ENCODE measurements around the gene MSMP.

Gene MSMP

GRCh38 chr9:35726931-35727330 lies 27.1 kb downstream of the MSMP start:
- DNase-seq (ENCODE audit: low spot score) = peak; percentile 91

DNA sequence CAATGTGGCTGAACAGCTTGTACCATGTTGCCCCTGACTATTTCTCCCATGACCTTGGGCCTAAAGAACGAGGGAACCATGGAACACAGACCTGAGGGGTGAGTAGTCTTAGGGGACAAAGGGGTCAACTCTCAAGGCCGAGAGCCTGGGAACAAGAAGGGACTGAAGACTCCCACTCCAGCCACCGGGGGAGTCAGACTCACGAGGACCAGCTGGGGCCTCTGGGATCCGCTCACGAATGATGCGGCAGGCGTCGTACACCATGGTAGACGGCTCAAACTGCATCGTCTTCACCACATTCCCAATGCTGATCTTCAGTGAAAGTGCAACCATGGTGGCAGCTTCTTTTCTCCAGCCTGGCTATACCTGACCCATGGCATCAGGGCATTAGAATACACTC lies 28.7 kb downstream of the MSMP start:
- Histone ChIP-seq H3K4me3 (no peak overlapping the region), H3K27ac (peak overlapping the region; percentile 27 to 63)
- no peak for DNase-seq (ENCODE audit: low spot score)
- TF ChIP-seq, protein P1, sequence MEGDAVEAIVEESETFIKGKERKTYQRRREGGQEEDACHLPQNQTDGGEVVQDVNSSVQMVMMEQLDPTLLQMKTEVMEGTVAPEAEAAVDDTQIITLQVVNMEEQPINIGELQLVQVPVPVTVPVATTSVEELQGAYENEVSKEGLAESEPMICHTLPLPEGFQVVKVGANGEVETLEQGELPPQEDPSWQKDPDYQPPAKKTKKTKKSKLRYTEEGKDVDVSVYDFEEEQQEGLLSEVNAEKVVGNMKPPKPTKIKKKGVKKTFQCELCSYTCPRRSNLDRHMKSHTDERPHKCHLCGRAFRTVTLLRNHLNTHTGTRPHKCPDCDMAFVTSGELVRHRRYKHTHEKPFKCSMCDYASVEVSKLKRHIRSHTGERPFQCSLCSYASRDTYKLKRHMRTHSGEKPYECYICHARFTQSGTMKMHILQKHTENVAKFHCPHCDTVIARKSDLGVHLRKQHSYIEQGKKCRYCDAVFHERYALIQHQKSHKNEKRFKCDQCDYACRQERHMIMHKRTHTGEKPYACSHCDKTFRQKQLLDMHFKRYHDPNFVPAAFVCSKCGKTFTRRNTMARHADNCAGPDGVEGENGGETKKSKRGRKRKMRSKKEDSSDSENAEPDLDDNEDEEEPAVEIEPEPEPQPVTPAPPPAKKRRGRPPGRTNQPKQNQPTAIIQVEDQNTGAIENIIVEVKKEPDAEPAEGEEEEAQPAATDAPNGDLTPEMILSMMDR (IDR thresholded peaks at IDR 0.05) = no peak

More at GRCh38 chr9:35726931-35727330, 27.1 kb downstream of the MSMP start:
- Histone ChIP-seq H3K4me3 (peak overlapping the region; percentile 84), H3K27ac (peak overlapping the region; percentile 97 to 99)
- TF ChIP-seq, protein P1 (IDR thresholded peaks at IDR 0.05) = no peak

GRCh38 chr9:35723908-35724307 lies 30.2 kb downstream of the MSMP start:
- peak overlapping the region in 1 of 2 donors; percentile 49 for H3K27ac ChIP-seq
- no peak overlapping the region for H3K4me3 ChIP-seq
- no peak for DNase-seq (ENCODE audit: low spot score)
- TF ChIP-seq, protein P1 (IDR thresholded peaks at IDR 0.05) = no peak

DNA sequence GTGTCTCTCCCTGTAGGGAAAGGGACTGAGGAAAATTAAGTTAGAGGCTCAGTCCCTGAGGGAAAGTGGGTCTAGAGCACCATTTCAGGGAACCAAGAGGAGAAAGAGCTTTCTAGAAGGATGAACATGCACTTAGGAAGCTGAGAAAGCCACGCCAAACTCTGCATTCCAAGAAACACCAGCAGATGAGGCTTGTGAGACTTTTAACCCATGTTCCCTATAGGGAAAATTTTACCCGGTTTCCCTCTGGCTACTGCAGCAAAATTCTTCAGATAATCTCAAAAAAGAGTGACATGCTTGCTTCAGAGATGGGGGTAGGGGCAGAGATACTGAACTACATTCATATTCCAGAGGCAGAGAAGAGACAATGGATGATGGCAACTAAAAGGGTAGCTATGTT lies 30.6 kb downstream of the MSMP start:
- Histone ChIP-seq H3K4me3 (no peak overlapping the region), H3K27ac (peak overlapping the region in 1 of 2 donors; percentile 49)
- no peak for DNase-seq (ENCODE audit: low spot score)
- TF ChIP-seq, protein P1 (IDR thresholded peaks at IDR 0.05) = no peak

DNA sequence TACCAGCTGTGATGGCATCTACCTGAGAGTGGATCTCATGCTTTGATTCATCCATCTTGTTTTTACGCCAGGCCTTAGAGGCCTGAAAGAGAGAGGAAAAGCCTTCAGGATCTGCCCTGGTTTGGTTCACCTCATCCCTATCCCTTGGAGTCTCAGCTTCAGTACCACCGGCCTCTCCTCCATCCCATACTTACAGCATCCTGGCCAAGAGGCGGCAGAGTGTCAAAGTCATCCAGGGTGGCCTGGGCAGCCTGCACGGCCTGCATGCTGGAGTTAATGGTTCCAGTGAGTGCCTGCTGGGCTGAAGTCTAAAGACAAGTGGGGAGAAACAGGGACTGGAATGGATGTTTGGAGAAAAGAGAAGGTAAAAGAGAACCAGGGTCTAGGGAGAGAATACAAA lies 34.5 kb downstream of the MSMP start:
- no peak overlapping the region for H3K4me3 ChIP-seq
- peak overlapping the region in 1 of 2 donors; percentile 13 for H3K27ac ChIP-seq
- DNase-seq (ENCODE audit: low spot score) = no peak
- TF ChIP-seq, protein P1 (IDR thresholded peaks at IDR 0.05) = no peak

DNA sequence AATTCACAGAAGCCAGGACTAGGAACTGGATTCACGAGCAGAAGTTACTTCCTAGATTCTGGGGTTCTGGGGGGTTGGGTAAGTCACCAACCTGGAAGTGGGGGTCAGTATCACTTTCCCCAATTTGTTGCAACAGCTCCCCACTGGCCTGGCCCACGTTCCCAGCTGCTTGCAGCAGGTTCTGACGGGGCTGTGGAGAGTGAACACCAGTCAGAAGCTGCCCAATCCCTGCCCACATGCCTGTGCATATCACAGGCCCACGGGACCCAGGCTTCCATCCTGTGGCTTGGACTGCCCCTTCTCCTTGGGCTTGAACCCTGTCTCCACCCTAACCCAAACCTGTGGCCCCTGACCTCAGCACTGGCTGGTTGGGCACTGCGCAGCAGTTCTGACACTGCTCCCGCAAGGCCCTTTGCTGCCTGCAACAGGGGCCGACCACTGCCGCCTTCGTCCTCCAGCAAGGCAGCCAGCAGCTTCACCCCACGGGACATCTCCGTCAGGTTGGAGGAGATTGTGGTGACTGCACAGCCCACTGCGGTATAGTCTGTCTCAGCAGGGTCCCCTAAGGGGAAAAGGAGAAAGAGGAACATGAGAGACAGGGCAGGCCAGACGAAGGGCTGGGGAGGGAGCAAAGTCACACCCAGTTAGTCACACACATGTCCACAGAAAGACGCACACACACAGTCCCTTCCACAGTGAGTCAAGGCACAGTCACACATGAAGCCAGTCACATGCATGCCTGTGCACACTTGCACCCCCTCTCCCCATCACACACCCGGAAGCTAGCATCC lies 35.2 kb downstream of the MSMP start:
- no peak for DNase-seq (ENCODE audit: low spot score)
- Histone ChIP-seq H3K4me3 (no peak overlapping the region), H3K27ac (peak overlapping the region in 1 of 2 donors; percentile 13)
- TF ChIP-seq, protein P1 (IDR thresholded peaks at IDR 0.05) = no peak
